NCI-H1105 (cell line): ENCODE results near the gene ITGBL1.

Source experiments
- DNase-seq: peaks from one replicate; lab custom pipeline; 2025; lab: John Stamatoyannopoulos, UW

Gene ITGBL1

GRCh38 chr13:101451641-101452040 lies 834 bp upstream of the ITGBL1 start:
- no peak for DNase-seq

- no peak for DNase-seq
Observed at GRCh38 chr13:101453784-101454201, 1.3 kb downstream of the ITGBL1 start.

DNA sequence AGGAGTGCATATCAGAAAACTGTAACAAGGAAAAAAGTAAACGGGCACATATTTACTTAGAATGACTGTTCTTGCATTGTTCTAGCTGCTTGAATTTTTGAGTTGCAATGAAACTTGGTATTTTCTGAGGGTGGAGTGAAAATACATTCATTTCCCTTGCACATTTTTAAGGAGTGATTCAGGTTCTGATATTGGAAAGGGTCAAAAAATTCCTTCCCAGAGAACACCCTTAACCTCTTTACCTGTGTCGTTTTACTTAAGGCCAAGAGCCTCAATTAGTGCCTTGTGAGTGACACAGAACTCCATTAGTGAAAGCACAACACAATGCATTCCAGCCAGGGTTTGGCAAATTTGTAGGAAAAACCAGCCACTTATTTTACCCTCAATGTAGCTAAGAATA lies 2.3 kb downstream of the ITGBL1 start:
- DNase-seq, result no peak

DNA sequence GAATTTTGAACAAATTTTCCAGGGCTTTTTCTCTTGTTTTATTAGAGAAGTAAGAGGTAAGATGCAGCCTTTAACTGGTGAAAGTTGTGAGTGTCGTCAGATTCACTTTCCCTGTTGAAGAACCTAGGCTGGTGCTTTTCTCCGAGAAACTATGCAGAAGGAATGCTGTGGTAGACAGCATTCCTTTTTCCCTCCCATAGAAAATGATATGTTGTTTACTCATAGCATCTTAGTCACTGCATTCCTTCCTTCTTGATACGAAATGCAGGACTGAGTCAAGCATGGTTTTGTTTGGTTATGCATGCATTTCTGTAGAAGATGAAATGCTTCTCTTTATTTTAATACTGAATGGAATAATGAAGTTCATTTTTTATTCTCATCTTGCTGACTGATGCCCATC lies 3.4 kb downstream of the ITGBL1 start:
- DNase-seq, result no peak

DNA sequence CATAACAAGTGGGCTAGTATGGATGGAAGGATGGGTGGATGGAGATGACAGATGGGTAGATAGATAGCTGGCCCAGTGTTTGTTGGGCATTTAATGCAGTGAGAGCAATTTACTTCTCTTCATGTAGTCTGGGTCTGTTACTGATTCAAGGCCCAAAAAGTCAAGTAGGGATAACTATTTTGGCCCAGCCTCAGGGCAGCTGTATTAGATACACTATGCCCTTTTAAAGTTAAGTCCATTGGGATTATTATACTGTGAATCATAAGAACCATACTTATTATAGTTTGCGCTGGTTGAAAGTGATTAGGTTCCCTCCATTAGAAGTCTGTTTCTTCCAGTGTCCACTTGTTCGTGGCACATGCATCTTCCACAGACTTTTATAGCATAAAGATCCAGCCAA lies 4.7 kb downstream of the ITGBL1 start:
- no peak for DNase-seq

GRCh38 chr13:101465877-101466276 lies 13.4 kb downstream of the ITGBL1 start:
- no peak for DNase-seq

DNA sequence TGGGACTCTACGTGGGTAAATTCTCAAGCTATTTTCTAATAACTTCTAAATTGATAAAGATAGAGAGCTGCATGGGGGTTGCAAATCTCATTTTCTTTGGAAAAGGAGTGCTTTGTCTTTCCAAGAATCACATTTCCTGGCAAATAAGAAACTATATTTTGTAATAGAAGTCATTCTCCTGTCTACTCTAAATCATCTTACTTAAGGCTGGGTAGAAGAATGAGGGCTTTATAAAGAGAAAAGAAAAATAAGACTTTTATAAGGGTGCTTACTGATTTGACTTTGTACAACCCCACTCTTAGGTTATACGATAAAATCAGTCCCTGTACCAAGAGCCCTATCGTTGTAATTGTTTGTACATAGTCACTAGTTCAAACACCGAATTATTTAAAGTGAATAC lies 14.9 kb downstream of the ITGBL1 start:
- no peak for DNase-seq

DNA sequence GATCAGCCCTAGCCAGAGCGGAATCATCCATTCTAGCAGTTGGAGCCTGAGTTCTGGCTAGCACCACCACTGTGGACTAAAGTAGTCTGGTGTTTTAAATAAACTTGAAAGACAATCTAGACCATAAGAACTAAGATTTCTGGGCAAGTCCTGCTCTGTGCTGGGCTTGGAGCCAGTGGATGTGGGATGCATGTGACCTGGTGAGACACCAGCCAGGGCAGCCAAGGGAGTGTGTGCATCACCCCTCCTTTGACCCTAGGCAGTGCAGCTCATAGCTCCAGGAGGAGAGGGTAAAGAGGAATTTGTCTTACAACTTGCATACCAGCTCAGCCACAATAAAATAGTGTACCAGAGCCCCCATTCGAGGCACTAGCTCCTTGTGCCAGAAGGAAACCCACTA lies 21.0 kb downstream of the ITGBL1 start:
- no peak for DNase-seq

GRCh38 chr13:101474419-101474957 lies 22.0 kb downstream of the ITGBL1 start:
- no peak for DNase-seq

- DNase-seq, result no peak
Observed at GRCh38 chr13:101475536-101475935, 23.1 kb downstream of the ITGBL1 start.

GRCh38 chr13:101481421-101481820 lies 28.9 kb downstream of the ITGBL1 start:
- DNase-seq, result no peak

DNA sequence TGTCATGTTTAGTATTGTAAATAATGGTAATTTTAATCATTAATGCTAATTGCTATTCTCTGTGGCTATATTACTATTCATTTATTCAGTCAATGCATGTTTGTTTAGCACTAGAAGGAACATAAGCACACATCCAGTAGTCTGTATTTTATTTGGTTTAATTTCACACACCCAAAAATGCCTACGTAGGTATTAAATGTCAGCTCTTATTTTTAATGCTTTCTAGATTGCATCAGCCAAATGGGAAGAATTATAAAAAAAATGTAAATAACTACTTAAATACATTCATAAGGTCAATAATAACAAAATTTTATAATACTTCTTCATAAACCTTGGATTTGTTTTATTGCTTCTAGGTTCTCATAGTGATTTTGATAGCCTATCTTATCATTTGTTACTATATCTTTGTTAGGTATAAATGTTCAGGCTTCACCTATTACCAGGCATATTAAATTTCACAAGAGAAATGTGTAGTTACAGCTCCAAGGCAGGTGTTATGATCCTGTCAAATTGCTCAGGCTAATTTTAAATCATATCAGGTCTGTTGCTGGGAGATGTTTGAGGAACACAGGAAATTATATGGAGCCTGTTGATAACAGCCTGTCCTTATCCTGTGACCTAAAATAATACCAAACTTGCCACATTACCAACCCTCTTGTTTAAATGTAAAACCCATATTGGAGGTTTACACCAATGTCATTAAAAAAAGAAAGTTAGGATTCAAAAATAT lies 34.4 kb downstream of the ITGBL1 start:
- DNase-seq, result peak; percentile 49

DNA sequence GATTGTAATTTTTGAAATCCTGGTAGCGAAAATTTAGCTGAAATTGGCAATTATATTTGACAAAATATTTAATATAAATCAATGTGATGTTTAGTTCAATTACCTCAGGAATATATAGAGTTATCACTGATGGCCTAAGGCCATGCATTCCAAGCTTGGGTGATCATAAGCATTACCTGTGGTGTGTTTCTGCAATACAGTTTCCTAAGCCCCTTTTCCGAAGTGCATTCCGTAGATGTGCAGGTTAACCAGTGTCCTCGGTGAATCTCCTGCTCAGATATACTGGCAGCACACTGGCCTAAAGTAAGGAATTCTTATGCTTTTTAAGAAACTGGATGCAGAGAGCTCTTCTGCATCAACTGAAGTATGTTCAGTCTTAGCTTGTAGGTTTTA lies 35.0 kb downstream of the ITGBL1 start:
- DNase-seq, result no peak

DNA sequence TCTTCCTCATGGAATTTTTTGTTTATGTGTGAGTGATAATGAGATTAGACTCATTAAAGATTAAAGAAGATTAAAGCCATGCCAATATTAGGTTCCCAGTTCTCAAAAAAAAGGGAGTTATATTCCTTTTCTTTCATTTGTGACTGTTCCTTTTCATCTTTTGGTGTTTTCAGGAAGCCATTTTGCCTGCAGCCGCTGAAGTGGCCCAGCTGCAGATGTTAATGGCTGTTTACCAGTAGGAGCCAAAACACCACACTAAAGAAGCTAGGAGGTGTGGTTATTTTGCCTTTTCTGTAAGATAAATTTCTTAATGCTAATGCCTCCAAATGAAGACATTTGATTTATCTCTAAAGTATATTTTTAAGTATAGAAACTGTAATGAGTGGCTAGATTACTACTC lies 36.3 kb downstream of the ITGBL1 start:
- no peak for DNase-seq

DNA sequence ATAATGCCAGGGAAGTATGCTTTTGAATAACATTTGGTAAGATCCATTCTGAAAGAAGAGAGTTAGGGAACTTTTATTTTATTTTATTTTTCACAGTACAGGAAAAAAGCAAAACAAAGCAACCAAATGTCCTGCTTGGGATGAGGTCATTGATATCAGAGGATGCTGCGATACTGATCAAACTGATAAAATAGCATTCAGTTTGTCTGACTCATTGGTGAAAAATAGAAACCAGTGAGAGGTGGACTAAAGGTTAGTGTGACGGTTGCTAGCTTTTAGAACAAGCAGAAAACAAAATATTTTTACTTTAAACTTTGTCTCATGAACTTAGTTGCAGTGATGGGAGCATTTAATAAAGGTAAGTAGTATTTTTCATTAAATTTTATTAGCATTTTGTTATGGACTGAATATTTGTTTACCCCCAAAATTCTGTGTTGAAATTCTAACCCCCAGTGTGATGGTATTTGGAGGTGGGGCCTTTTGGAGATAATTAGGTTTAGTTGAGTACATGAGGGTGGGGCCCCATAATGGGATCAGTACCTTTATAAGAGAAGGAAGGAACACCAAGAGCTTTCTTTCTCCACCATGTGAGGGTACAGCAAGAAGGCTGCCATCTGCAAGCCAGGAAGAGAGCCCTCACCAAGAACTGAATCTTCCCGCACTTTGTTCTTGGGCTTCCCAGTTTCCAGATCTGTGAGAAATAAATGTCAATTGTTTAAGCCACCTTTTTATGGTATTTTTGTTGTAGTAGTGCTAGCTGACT lies 37.3 kb downstream of the ITGBL1 start:
- DNase-seq, result no peak

DNA sequence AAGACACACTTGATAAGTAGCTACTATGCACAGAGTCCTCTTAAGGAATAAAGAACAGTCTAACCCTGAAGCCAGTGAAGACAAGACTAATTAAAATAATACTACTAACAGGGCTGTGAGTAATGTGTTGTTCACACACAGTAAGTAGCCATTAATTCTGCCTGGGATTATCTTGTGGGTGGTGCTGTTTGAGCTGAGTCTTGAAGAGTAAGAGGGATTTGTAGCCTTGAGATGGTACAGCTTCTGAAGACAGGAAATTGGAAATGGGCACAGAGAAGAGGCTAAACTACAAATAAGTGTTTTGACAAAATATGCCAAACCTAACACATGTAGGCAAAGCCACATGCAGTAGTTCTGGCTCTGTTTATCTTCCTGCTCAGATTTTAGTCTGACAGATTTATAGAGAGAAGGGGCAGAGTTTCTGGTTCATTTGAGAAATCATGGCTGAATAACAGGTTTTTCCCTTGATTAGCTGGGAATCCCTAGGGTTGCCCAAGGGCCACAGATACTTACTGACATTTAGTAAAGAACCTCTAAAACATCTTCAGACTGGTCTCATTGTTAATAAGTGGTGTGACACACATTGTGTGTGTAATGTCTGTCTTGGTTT lies 38.0 kb downstream of the ITGBL1 start:
- no peak for DNase-seq

- DNase-seq, result no peak
Observed at GRCh38 chr13:101492251-101492910, 39.9 kb downstream of the ITGBL1 start.

- no peak for DNase-seq
Observed at GRCh38 chr13:101493541-101493940, 41.1 kb downstream of the ITGBL1 start.

GRCh38 chr13:101499406-101499805 lies 46.9 kb downstream of the ITGBL1 start:
- no peak for DNase-seq

- no peak for DNase-seq
Observed at GRCh38 chr13:101502618-101503017, 50.1 kb downstream of the ITGBL1 start.

DNA sequence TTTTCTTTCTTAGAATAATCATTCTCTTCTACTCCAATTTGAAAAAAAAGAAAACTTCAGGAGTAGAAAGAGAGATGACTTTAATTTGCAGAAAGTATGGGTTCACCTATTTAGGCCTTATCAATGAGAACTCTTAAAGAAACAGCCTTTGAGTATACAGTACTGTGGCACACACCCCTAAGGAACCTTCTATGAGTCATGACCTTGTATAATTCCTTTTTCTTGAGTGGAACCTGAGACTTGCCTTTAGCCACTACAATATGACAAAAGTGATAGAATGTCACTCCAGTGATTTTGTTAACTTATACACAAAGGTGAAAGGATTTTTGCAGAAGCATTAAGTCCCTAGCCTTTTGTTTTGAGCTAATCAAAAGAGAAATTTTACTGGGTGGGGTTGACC lies 58.7 kb downstream of the ITGBL1 start:
- DNase-seq, result no peak

- DNase-seq, result no peak
Observed at GRCh38 chr13:101511766-101512165, 59.3 kb downstream of the ITGBL1 start.
